ENCODE data around the gene DOK5.

DOK5 gene

GRCh38 chr20:54554006-54554405 lies 78.6 kb downstream of the DOK5 start:
- H3K4me3 ChIP-seq (ENCODE audit: low read length): no peak overlapping the region
- H3K27me3 ChIP-seq (ENCODE audit: control insufficient read depth, insufficient read depth, low read length): no peaks in the 10 kb centered on the region
- no peaks in the 10 kb centered on the region for H3K4me1 ChIP-seq (ENCODE audit: control insufficient read depth, insufficient read depth, low read length)
- no peaks in the 10 kb centered on the region for H3K9me3 ChIP-seq (ENCODE audit: control insufficient read depth, low read length)
- no peak overlapping the region for H3K9ac ChIP-seq (ENCODE audit: low read length)
- no peaks in the 10 kb centered on the region for H3K36me3 ChIP-seq (ENCODE audit: control insufficient read depth, insufficient read depth, low read length)

GRCh38 chr20:54555150-54555549 lies 79.8 kb downstream of the DOK5 start:
- H3K4me3 ChIP-seq (ENCODE audit: low read length): no peak overlapping the region
- H3K27me3 ChIP-seq (ENCODE audit: control insufficient read depth, insufficient read depth, low read length): no peaks in the 10 kb centered on the region
- no peaks in the 10 kb centered on the region for H3K9me3 ChIP-seq (ENCODE audit: control insufficient read depth, low read length)
- H3K9ac ChIP-seq (ENCODE audit: low read length): no peak overlapping the region
- no peaks in the 10 kb centered on the region for H3K4me1 ChIP-seq (ENCODE audit: control insufficient read depth, insufficient read depth, low read length)
- no peaks in the 10 kb centered on the region for H3K36me3 ChIP-seq (ENCODE audit: control insufficient read depth, insufficient read depth, low read length)

- H3K36me3 ChIP-seq (ENCODE audit: control insufficient read depth, insufficient read depth, low read length): no peaks in the 10 kb centered on the region
- H3K9ac ChIP-seq (ENCODE audit: low read length): no peak overlapping the region
- H3K4me1 ChIP-seq (ENCODE audit: control insufficient read depth, insufficient read depth, low read length): no peaks in the 10 kb centered on the region
- H3K27me3 ChIP-seq (ENCODE audit: control insufficient read depth, insufficient read depth, low read length): no peaks in the 10 kb centered on the region
- H3K4me3 ChIP-seq (ENCODE audit: low read length): no peak overlapping the region
- no peaks in the 10 kb centered on the region for H3K9me3 ChIP-seq (ENCODE audit: control insufficient read depth, low read length)
Observed at GRCh38 chr20:54556406-54556805, 81.0 kb downstream of the DOK5 start.

GRCh38 chr20:54557806-54558590 lies 82.6 kb downstream of the DOK5 start:
- Histone ChIP-seq H3K9ac (ENCODE audit: low read length) (no peak overlapping the region), H3K4me3 (ENCODE audit: low read length) (no peak overlapping the region), H3K4me1 (ENCODE audit: control insufficient read depth, insufficient read depth, low read length) (no peaks in the 10 kb centered on the region), H3K9me3 (ENCODE audit: control insufficient read depth, low read length) (no peaks in the 10 kb centered on the region), H3K36me3 (ENCODE audit: control insufficient read depth, insufficient read depth, low read length) (no peaks in the 10 kb centered on the region), H3K27me3 (ENCODE audit: control insufficient read depth, insufficient read depth, low read length) (no peaks in the 10 kb centered on the region)

GRCh38 chr20:54559890-54560289 lies 84.5 kb downstream of the DOK5 start:
- no peaks in the 10 kb centered on the region for H3K27me3 ChIP-seq (ENCODE audit: control insufficient read depth, insufficient read depth, low read length)
- no peaks in the 10 kb centered on the region for H3K36me3 ChIP-seq (ENCODE audit: control insufficient read depth, insufficient read depth, low read length)
- no peaks in the 10 kb centered on the region for H3K4me1 ChIP-seq (ENCODE audit: control insufficient read depth, insufficient read depth, low read length)
- no peak overlapping the region for H3K4me3 ChIP-seq (ENCODE audit: low read length)
- no peak overlapping the region for H3K9ac ChIP-seq (ENCODE audit: low read length)
- H3K9me3 ChIP-seq (ENCODE audit: control insufficient read depth, low read length): no peaks in the 10 kb centered on the region

GRCh38 chr20:54560357-54560756 lies 85.0 kb downstream of the DOK5 start:
- Histone ChIP-seq H3K4me1 (ENCODE audit: control insufficient read depth, insufficient read depth, low read length) (no peaks in the 10 kb centered on the region), H3K4me3 (ENCODE audit: low read length) (no peak overlapping the region), H3K9ac (ENCODE audit: low read length) (no peak overlapping the region), H3K36me3 (ENCODE audit: control insufficient read depth, insufficient read depth, low read length) (no peaks in the 10 kb centered on the region), H3K27me3 (ENCODE audit: control insufficient read depth, insufficient read depth, low read length) (no peaks in the 10 kb centered on the region), H3K9me3 (ENCODE audit: control insufficient read depth, low read length) (no peaks in the 10 kb centered on the region)

- Histone ChIP-seq H3K27me3 (ENCODE audit: control insufficient read depth, insufficient read depth, low read length) (no peaks in the 10 kb centered on the region), H3K9me3 (ENCODE audit: control insufficient read depth, low read length) (no peaks in the 10 kb centered on the region), H3K36me3 (ENCODE audit: control insufficient read depth, insufficient read depth, low read length) (no peaks in the 10 kb centered on the region), H3K4me3 (ENCODE audit: low read length) (no peak overlapping the region), H3K4me1 (ENCODE audit: control insufficient read depth, insufficient read depth, low read length) (no peaks in the 10 kb centered on the region), H3K9ac (ENCODE audit: low read length) (no peak overlapping the region)
Observed at GRCh38 chr20:54565255-54565654, 89.9 kb downstream of the DOK5 start.

GRCh38 chr20:54566031-54566688 lies 90.8 kb downstream of the DOK5 start:
- Histone ChIP-seq H3K9me3 (ENCODE audit: control insufficient read depth, low read length) (no peaks in the 10 kb centered on the region), H3K36me3 (ENCODE audit: control insufficient read depth, insufficient read depth, low read length) (no peaks in the 10 kb centered on the region), H3K9ac (ENCODE audit: low read length) (no peak overlapping the region), H3K4me3 (ENCODE audit: low read length) (no peak overlapping the region), H3K27me3 (ENCODE audit: control insufficient read depth, insufficient read depth, low read length) (no peaks in the 10 kb centered on the region), H3K4me1 (ENCODE audit: control insufficient read depth, insufficient read depth, low read length) (no peaks in the 10 kb centered on the region)

GRCh38 chr20:54570561-54570960 lies 95.2 kb downstream of the DOK5 start:
- Histone ChIP-seq H3K9me3 (ENCODE audit: control insufficient read depth, low read length) (no peaks in the 10 kb centered on the region), H3K4me3 (ENCODE audit: low read length) (no peak overlapping the region), H3K36me3 (ENCODE audit: control insufficient read depth, insufficient read depth, low read length) (no peaks in the 10 kb centered on the region), H3K4me1 (ENCODE audit: control insufficient read depth, insufficient read depth, low read length) (no peaks in the 10 kb centered on the region), H3K9ac (ENCODE audit: low read length) (no peak overlapping the region), H3K27me3 (ENCODE audit: control insufficient read depth, insufficient read depth, low read length) (no peaks in the 10 kb centered on the region)

GRCh38 chr20:54572665-54573435 lies 97.5 kb downstream of the DOK5 start:
- Histone ChIP-seq H3K4me3 (ENCODE audit: low read length) (no peak overlapping the region), H3K9me3 (ENCODE audit: control insufficient read depth, low read length) (no peaks in the 10 kb centered on the region), H3K9ac (ENCODE audit: low read length) (no peak overlapping the region), H3K4me1 (ENCODE audit: control insufficient read depth, insufficient read depth, low read length) (no peaks in the 10 kb centered on the region), H3K27me3 (ENCODE audit: control insufficient read depth, insufficient read depth, low read length) (no peaks in the 10 kb centered on the region), H3K36me3 (ENCODE audit: control insufficient read depth, insufficient read depth, low read length) (no peaks in the 10 kb centered on the region)

- H3K4me3 ChIP-seq (ENCODE audit: low read length): no peak overlapping the region
- H3K36me3 ChIP-seq (ENCODE audit: control insufficient read depth, insufficient read depth, low read length): no peaks in the 10 kb centered on the region
- H3K27me3 ChIP-seq (ENCODE audit: control insufficient read depth, insufficient read depth, low read length): no peaks in the 10 kb centered on the region
Observed at GRCh38 chr20:54573838-54574237, 98.4 kb downstream of the DOK5 start.

GRCh38 chr20:54576518-54576917 lies 101.1 kb downstream of the DOK5 start:
- Histone ChIP-seq H3K9ac (ENCODE audit: low read length) (no peak overlapping the region), H3K27me3 (ENCODE audit: control insufficient read depth, insufficient read depth, low read length) (no peaks in the 10 kb centered on the region), H3K9me3 (ENCODE audit: control insufficient read depth, low read length) (no peaks in the 10 kb centered on the region), H3K4me3 (ENCODE audit: low read length) (no peak overlapping the region), H3K4me1 (ENCODE audit: control insufficient read depth, insufficient read depth, low read length) (no peaks in the 10 kb centered on the region), H3K36me3 (ENCODE audit: control insufficient read depth, insufficient read depth, low read length) (no peaks in the 10 kb centered on the region)

More at GRCh38 chr20:54573838-54574237, 98.4 kb downstream of the DOK5 start:
- Histone ChIP-seq H3K4me1 (ENCODE audit: control insufficient read depth, insufficient read depth, low read length) (no peaks in the 10 kb centered on the region), H3K9me3 (ENCODE audit: control insufficient read depth, low read length) (no peaks in the 10 kb centered on the region), H3K9ac (ENCODE audit: low read length) (no peak overlapping the region)

Measured in mucosa of stomach (tissue), 1 donor.